Aorta (tissue), 5 donors: ENCODE measurements around the gene PNN. TPM values are rescaled to one million over a fixed set of nuclear protein-coding genes. Genes with fewer than 3 reads are reported as not detected.
"Not testable (repeated sequence)": the region's sequence is repeated elsewhere in the genome, so short reads cannot be mapped to it uniquely, and the experiment has no call there.

Source experiments
- ATAC-seq: fragments of 200-7000 bp; cut with Tn5 transposase; one replicate; pipeline ENCODE4 v1.9.1; 2022; ENCODE audit warnings: moderate library complexity; ENCODE audit not compliant: low FRiP score
- DNase-seq, 2 donors: peaks; one replicate each; pipeline ENCODE4 v3.0.0-alpha.2; 2020
- H3K27ac ChIP-seq, 2 donors: one replicate each; pipeline ENCODE4 v1.5.1; 2013; ENCODE audit warnings: low read length in 2 of 2, mild to moderate bottlenecking in 2 of 2, moderate library complexity in 2 of 2, control low read depth in 1 of 2, inconsistent platforms in 1 of 2, low read depth in 1 of 2
- H3K27me3 ChIP-seq, 2 donors: one replicate each; pipeline ENCODE4 v1.6.1; 2013; ENCODE audit warnings: control low read depth in 1 of 2, low read length in 1 of 2, mild to moderate bottlenecking in 1 of 2, moderate library complexity in 1 of 2; ENCODE audit not compliant: insufficient read depth in 2 of 2, control insufficient read depth in 1 of 2
- H3K36me3 ChIP-seq, 2 donors: one replicate each; pipeline ENCODE4 v1.6.1; 2013; ENCODE audit warnings: control low read depth in 1 of 2, low read length in 1 of 2, mild to moderate bottlenecking in 1 of 2; ENCODE audit not compliant: insufficient read depth in 2 of 2, control insufficient read depth in 1 of 2
- H3K4me1 ChIP-seq, 2 donors: one replicate each; pipeline ENCODE4 v1.6.1; 2013; ENCODE audit warnings: low read length in 2 of 2, control low read depth in 1 of 2, mild to moderate bottlenecking in 1 of 2, moderate library complexity in 1 of 2; ENCODE audit not compliant: insufficient read depth in 2 of 2, control insufficient read depth in 1 of 2
- H3K4me3 ChIP-seq, 2 donors: one replicate each; pipeline ENCODE4 v1.5.1; 2013; ENCODE audit warnings: low read length in 2 of 2, control low read depth in 1 of 2, mild to moderate bottlenecking in 1 of 2
- H3K9me3 ChIP-seq: one replicate; pipeline ENCODE4 v1.6.1; 2013; ENCODE audit warnings: mild to moderate bottlenecking, low read length; ENCODE audit not compliant: control insufficient read depth
- WGBS, 2 donors: extraction: QIAGEN DNeasy Blood & Tissue Kit; methylation state at CpG; one replicate each; pipeline ENCODE4 v1.1.7; 2013; 5-methylcytosine and 5-hydroxymethylcytosine counted together
- intact Hi-C, 2 donors: fragments of 100-400 bp; cut with DNase I; formaldehyde crosslinking; loops; one replicate each; pipeline versions ENCODE4 v1.14.2 to v1.15.0; 2022
- polyA plus RNA-seq, 2 donors: library from polyadenylated mRNA; stranded (reverse); fragments of 200-250 nt; gene quantifications; one replicate each; pipeline ENCODE4 v1.2.3, GENCODE V29; 2013
- total RNA-seq, 2 donors: library from RNA; stranded (reverse); fragmentation: NEBNext Ultra II Directional; extraction: Animal tissue kit (Norgen Biotek cat#: 25700); gene quantifications; one replicate each; pipeline ENCODE4 v1.2.1, GENCODE V29; 2021
- donor health status: healthy with polysubstance abuse.
- donor health status: Bipolar disorder and iron deficiency.
- donor health status: DM: no; HTN: no; CAD: no.
- donor health status: DM: no; HTN: no; CAD: no.
- donor health status: DM: yes; HTN: yes; CAD: no.

The PNN gene
- total and polyA plus RNA-seq, 4 donors = 27.8 to 59.1 (median 55.0) TPM

DNA sequence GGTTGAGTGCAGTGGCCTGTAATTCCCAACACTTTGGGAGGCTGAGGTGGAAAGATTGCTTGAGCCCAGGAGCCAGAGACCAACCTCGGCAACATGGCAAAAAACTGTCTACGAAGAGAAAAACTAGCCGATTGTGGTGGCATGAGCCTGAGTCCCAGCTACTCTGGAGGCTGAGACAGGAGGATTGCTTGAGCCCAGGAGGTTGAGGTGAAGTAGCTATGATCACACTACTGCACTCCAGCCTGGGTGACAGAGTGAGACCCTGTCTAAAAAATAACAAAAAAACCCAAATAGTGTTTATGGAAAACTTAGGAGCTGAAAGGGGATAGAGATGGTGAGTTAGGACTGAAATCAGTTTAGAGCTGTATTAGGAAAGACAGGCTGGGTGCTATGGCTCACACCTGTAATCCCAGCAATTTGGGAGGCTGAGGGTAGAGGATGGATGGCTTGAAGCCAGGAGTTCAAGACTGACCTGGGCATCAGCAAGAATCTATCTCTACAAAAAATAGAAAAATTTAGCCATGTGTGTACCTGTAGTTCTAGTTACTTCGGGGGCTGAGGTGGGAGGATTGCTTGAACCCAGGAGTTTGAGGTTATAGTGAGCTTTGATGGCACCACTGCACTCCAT, 9.7 kb downstream of the PNN start:
- Histone ChIP-seq H3K27me3 (no peaks in the 10 kb centered on the region), H3K4me1 (peaks cover 0 to 2% of the 10 kb centered on the region in 2 donors), H3K27ac (no peak overlapping the region), H3K9me3 (no peaks in the 10 kb centered on the region), H3K36me3 (peaks cover 0 to 9% of the 10 kb centered on the region in 2 donors), H3K4me3 (no peak overlapping the region)
- WGBS, 2 donors = 95 to 97% methylated on average over 4 of the region's 4 CpGs
- intact Hi-C loops = no loop called here
- no peak for DNase-seq
- no peak for ATAC-seq

DNA sequence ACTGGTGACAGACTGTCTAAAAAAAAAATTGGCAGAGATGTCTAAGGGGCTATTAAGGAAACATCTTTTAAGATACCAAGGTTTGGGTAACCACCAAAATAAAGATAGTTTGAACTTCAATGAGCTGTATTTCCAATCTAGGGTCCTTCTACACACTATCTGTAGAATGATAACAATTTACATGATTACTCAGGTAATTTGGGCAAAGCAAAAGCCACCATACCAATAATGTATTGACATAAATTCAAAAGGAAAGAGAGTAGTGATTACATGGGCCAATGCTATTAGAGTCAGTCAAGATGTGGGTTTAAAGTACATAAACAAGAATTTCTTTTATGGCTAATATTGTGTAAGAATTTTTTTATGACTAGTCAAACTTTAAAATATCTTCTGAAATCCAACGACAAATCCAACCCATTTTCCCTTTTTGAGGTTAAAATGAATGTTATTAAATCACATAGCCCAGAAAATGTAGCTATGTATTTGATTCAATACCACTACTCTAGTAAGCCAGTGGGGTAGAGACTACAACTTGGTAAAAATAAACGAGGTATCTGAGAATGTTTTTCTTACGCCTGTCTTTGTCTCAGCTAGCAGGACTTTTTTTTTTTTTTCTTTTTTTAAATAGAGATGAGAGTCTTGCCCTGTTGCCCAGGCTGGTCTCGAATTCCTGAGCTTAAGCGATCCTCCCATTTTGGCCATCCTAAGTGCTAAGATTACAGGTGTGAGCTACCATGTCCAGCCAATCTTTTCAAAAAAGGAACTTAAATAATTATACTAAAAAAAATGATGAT, 10.4 kb downstream of the PNN start:
- Histone ChIP-seq H3K9me3 (no peaks in the 10 kb centered on the region), H3K4me1 (peaks cover 0 to 2% of the 10 kb centered on the region in 2 donors), H3K4me3 (no peak overlapping the region), H3K27ac (no peak overlapping the region), H3K27me3 (no peaks in the 10 kb centered on the region), H3K36me3 (peaks cover 0 to 9% of the 10 kb centered on the region in 2 donors)
- WGBS, 2 donors = 89 to 92% methylated on average over 5 of the region's 5 CpGs
- ATAC-seq = no peak
- no peak for DNase-seq
- intact Hi-C loops = no loop called here

DNA sequence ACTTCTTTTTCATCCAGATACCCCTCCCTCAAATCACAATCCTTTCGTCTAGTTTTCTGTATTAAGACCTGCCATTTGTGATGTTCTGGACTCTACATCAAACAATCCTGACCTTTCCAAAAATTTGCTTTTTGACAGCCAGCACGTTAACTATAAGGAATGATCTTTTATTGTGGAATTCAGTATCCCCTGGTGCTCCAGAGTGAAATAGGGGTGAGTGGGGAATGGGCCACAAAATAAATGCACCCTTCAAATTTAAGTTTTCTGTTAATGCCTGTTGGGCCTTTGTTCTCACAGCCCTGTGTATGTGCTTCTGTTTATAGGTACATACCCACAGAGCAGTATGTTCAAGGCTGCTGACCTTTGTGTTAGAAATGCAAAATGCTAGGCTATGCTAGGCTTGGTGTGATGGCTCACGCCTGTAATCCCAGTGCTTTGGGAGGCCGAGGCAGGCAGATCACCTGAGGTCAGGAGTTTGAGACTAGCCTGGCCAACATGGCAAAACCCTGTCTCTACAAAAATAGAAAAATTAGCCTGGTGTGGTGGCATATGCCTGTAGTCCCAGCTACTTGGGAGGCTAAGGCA, 12.0 kb downstream of the PNN start:
- Histone ChIP-seq H3K4me1 (peaks cover 0 to 2% of the 10 kb centered on the region in 2 donors), H3K4me3 (no peak overlapping the region), H3K36me3 (no peaks in the 10 kb centered on the region), H3K9me3 (no peaks in the 10 kb centered on the region), H3K27ac (no peak overlapping the region), H3K27me3 (no peaks in the 10 kb centered on the region)
- ATAC-seq (no peak), DNase-seq (no peak)
- intact Hi-C loops = no loop called here
- 71 to 75% methylated on average over 4 of the region's 4 CpGs for WGBS, 2 donors

DNA sequence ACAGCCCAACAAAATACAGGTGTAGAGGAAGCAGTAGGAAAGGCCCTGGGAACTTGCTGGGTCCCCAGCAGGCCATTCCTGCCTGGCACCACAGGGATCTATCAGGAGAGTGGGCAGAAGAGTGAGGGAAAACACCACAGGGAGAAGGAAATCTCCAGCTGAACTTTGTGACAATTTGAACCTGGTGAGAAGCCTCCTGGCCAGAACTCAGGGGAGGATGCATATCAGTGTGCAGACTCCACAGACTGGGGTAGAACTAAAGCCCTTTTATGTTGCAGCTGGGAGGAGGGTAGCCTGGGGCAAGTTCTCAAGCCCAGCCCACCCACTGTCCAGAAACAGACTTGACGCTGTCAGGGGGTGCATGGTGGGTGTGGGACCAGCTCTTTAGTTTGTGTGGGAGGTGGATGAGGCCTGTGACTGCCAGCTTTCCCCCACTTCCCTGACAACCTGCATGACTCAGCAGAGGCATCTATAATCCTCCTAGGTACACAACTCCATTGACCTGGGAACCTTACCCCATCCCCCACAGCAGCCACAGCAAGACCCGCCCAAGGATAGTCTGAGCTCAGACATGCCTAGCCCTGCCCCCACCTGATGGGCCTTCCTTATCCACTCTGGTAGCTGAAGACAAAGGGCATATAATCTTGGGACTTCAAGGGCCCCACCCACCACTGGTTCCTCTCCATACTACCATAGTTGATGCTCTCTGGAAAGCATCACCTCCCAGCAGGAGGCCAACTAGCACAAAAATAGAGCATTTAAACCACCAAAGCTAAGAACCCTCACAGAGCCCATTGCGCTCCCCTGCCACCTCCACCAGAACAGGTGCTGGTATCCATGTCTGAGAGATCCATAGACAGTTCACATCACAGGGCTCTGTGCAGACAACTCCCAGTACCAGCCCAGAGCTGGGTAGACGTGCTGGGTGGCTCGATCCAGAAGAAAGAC, 28.9 kb downstream of the PNN start:
- ATAC-seq = no peak
- Histone ChIP-seq H3K36me3 (no peaks in the 10 kb centered on the region), H3K4me1 (no peaks in the 10 kb centered on the region), H3K4me3 (no peak overlapping the region), H3K9me3 (no peaks in the 10 kb centered on the region), H3K27me3 (no peaks in the 10 kb centered on the region), H3K27ac (no peak overlapping the region)
- DNase-seq = no peak
- 79 to 84% methylated on average over 5 of the region's 5 CpGs for WGBS, 2 donors
- intact Hi-C loops = no loop called here

DNA sequence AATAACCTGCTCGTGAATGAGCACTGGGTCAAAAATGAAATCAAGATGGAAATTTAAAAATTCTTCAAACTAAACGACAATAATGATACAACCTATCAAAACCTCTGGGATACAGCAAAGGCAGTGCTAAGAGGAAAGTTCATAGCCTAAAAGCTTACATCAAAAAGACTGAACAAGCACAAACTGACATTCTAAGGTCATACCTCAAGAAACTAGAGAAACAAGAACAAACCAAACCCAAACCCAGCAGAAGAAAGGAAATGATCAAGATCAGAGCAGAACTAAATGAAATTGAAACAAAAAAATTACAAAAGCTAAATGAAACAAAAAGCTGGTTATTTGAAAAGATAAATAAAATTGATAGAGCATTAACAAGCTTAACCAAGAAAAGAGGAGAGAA, 32.4 kb downstream of the PNN start:
- H3K27me3 ChIP-seq, H3K36me3 ChIP-seq, H3K4me1 ChIP-seq, DNase-seq, ATAC-seq, H3K27ac ChIP-seq, H3K4me3 ChIP-seq, intact Hi-C loops, H3K9me3 ChIP-seq: not testable (repeated sequence)
- 82 to 90% methylated on average over 2 of the region's 2 CpGs for WGBS, 2 donors

DNA sequence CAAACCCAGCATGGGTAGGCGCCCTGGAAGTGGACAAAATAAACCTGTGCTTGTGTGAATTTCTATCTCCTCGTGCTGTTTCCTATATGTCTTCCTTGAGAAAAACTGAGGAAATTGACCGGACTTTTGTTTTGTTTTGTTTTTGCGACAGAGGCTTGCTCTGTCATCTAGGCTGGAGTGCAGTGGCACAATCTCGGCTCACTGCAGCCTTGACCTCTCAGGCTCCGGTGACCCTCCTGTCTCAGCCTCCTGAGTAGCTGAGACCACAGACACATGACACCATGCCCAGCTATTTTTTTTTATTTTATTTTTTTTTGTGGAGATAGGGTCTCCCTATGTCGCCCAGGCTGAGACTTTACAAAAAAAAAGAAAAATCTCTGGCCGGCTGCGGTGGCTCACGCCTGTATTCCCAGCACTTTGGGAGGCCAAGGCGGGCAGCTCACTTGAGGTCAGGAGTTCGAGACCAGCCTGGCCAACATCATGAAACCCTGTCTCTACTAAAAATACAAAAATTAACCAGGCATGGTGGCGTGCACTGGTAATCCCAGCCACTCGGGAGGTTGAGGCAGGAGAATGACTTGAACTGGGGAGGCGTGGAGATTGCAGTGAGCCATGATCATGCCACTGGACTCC, 36.2 kb downstream of the PNN start:
- Histone ChIP-seq H3K27ac (no peak overlapping the region), H3K4me1 (no peaks in the 10 kb centered on the region), H3K4me3 (no peak overlapping the region), H3K9me3 (no peaks in the 10 kb centered on the region), H3K36me3 (no peaks in the 10 kb centered on the region), H3K27me3 (no peaks in the 10 kb centered on the region)
- WGBS, 2 donors = 87 to 88% methylated on average over 15 of the region's 15 CpGs
- DNase-seq (no peak), ATAC-seq (no peak)
- intact Hi-C loops = no loop called here

DNA sequence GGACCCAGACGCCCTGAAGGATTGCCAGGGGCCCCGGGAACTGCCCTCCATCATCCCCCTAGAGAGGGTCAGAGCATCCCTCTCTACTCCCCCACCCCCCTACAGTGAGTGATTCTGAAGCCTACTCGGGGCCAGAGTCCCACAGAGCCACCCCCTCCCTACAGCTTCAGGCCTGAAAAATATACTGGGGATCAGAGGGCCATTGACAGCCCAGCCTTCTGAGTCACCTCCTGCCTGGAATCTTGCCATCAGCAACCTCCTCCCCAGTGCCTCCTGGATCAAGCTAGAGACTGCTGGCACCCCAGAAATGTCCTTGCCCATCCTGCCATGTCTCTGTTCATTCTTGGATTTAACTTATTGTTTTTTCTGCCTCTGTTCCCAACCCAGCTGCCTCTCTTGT, 37.0 kb downstream of the PNN start:
- no peak overlapping the region for H3K27ac ChIP-seq
- no peak overlapping the region for H3K4me3 ChIP-seq
- no peaks in the 10 kb centered on the region for H3K4me1 ChIP-seq
- 77 to 78% methylated on average over 3 of the region's 3 CpGs for WGBS, 2 donors
- no peaks in the 10 kb centered on the region for H3K9me3 ChIP-seq
- ATAC-seq (no peak), DNase-seq (no peak)
- intact Hi-C loops = no loop called here
- H3K36me3 ChIP-seq = no peaks in the 10 kb centered on the region
- no peaks in the 10 kb centered on the region for H3K27me3 ChIP-seq

DNA sequence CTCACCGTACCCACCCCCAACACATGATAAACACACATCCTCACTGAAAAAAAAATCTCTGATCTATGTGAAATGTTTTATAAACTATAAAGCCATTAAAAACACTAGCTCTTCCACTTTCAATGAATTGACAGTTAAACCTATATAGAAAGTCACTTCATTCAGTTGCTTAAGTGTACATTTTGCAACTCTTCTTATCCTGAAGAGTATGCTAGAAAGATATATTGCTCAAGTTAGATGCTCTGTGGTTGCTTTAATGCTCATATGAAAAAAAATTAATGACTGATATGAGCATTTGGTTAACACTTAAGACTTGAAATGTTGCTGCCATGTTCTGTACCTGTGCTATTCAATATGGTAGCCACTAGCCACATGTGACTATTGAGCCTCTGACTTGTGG, 37.6 kb downstream of the PNN start:
- no peak for DNase-seq
- H3K27me3 ChIP-seq = no peaks in the 10 kb centered on the region
- intact Hi-C loops = no loop called here
- WGBS, 2 donors = 89 to 100% methylated on average over 1 of the region's 1 CpG
- H3K27ac ChIP-seq = no peak overlapping the region
- no peak overlapping the region for H3K4me3 ChIP-seq
- no peaks in the 10 kb centered on the region for H3K9me3 ChIP-seq
- no peaks in the 10 kb centered on the region for H3K4me1 ChIP-seq
- no peaks in the 10 kb centered on the region for H3K36me3 ChIP-seq
- ATAC-seq = no peak
